SU-DHL-6 (cell line): ENCODE measurements around the gene VSTM2L.

Experiments used
- CTCF ChIP-seq: fragments of 200-600 bp; sonication (generic); IDR thresholded peaks from one replicate; pipeline ENCODE4 v1.5.1; 2017; ENCODE audit warnings: antibody characterized with exemption, mild to moderate bottlenecking, low read length, moderate library complexity; ENCODE audit not compliant: insufficient read depth, poor library complexity, severe bottlenecking
- EZH2phosphoT487 ChIP-seq: fragments of 200-600 bp; sonication (generic), shearing (Covaris generic); conservative IDR thresholded peaks from 2 replicates; pipeline ENCODE4 v1.6.1; 2018; ENCODE audit warnings: mild to moderate bottlenecking, antibody characterized with exemption, low read length, moderate library complexity, mixed read lengths

DNA sequence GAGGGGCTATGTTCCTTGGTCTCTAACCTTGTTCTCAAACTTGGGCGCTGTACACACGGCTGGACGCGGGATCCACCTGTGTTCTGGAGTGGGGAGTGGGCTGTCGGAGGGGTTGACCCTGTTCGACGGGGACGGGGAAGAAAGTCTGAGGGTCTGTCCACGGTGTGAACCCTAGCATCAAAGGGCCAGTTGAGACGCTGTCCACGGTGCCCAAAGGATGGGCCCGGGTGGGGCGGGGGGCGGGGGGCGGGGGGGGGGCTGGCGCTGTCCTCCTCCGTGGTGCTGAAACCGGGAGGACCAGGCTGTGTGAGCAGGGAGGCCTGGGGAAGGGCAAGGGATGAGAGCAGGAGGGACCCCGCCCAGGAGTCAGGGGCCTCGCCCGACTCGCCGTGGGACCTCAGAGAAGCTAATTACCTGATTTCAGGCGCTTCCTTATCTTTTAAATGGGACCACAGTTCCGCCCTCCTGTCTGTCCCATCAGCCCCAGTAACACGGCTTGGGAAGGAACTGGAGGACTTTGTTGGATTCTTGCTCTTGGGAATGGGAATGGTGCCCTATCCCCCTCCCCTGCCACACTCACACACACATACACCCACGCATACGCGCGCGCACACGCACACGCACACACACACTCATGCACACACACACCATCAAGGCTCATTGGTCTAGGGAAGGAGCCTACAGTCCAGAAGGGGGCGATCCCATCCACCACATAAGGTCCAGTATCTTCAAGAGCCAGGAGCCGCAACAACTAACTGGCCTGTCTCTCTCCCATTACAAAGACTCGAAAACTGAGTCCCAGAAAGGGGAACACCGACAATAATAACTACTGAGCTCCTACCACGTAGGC lies 1.0 kb upstream of the VSTM2L start:
- TF ChIP-seq CTCF (peak; percentile 39), EZH2phosphoT487 (no peak)
